NCI-H1417 (cell line): ENCODE measurements around the gene SERPINB10.

Source experiments
- DNase-seq, 3 experiments: peaks; one replicate each; lab custom pipeline; 2025; lab: John Stamatoyannopoulos, UW

SERPINB10 gene

GRCh38 chr18:63949068-63949737 lies 41.4 kb downstream of the SERPINB10 start, which contains the start of gene HMSD:
Gene HMSD, plus strand, starts transcription at chr18:63949301. Its CDS starts 4,155 bp downstream, at chr18:63953456.
- peak; percentile 53 to 98 (median 95) for DNase-seq

GRCh38 chr18:63951302-63951705 lies 43.5 kb downstream of the SERPINB10 start:
- peak in 2 of 3 experiments; percentile 9 to 42 for DNase-seq

GRCh38 chr18:63953811-63954210 lies 46.1 kb downstream of the SERPINB10 start:
- DNase-seq = peak in 2 of 3 experiments; percentile 11 to 32

GRCh38 chr18:63956755-63957154 lies 49.0 kb downstream of the SERPINB10 start:
- no peak for DNase-seq

GRCh38 chr18:63960891-63961290 lies 53.1 kb downstream of the SERPINB10 start:
- no peak for DNase-seq

GRCh38 chr18:63961435-63961980 lies 53.8 kb downstream of the SERPINB10 start:
- no peak for DNase-seq

GRCh38 chr18:63962137-63962536 lies 54.4 kb downstream of the SERPINB10 start:
- DNase-seq = no peak

- peak; percentile 22 to 78 (median 46) for DNase-seq
These were observed 56.0 kb downstream of the SERPINB10 start for GRCh38 chr18:63963615-63964256.

GRCh38 chr18:63964908-63965307 lies 57.1 kb downstream of the SERPINB10 start:
- no peak for DNase-seq

- no peak for DNase-seq
These were observed 58.1 kb downstream of the SERPINB10 start for GRCh38 chr18:63965716-63966330.

- DNase-seq = peak; percentile 73 to 100 (median 100)
These were observed 62.4 kb downstream of the SERPINB10 start, which contains the start of gene SERPINB8 for GRCh38 chr18:63969942-63970808. Gene SERPINB8, plus strand, starts transcription at chr18:63970081. Its CDS starts 8,228 bp downstream, at chr18:63978309.

- DNase-seq = peak in 2 of 3 experiments; percentile 99
These were observed 63.0 kb downstream of the SERPINB10 start for GRCh38 chr18:63970809-63971205.

GRCh38 chr18:63971320-63972001 lies 63.7 kb downstream of the SERPINB10 start:
- peak in 2 of 3 experiments; percentile 91 to 93 for DNase-seq

- peak in 1 of 3 experiments; percentile 44 for DNase-seq
These were observed 64.2 kb downstream of the SERPINB10 start for GRCh38 chr18:63972002-63972376.

- peak in 2 of 3 experiments; percentile 44 to 66 for DNase-seq
These were observed 67.2 kb downstream of the SERPINB10 start for GRCh38 chr18:63974991-63975390.

GRCh38 chr18:63975628-63976027 lies 67.9 kb downstream of the SERPINB10 start:
- DNase-seq = no peak

GRCh38 chr18:63977040-63977439 lies 69.3 kb downstream of the SERPINB10 start:
- no peak for DNase-seq

GRCh38 chr18:63979409-63979920 lies 71.7 kb downstream of the SERPINB10 start:
- DNase-seq = peak; percentile 49 to 89 (median 65)

- DNase-seq = no peak
These were observed 72.3 kb downstream of the SERPINB10 start for GRCh38 chr18:63980027-63980426.

- DNase-seq = no peak
These were observed 73.2 kb downstream of the SERPINB10 start for GRCh38 chr18:63980896-63981460.
